SH-SY5Y (cell line): ENCODE results near the gene PNLIPRP1.

Source experiments
- GATA2 ChIP-seq: IDR thresholded peaks from 2 replicates; pipeline ENCODE4 v1.6.1; 2011; ENCODE audit warnings: mild to moderate bottlenecking, low read depth, low read length
- GATA3 ChIP-seq: IDR thresholded peaks from 2 replicates; pipeline ENCODE4 v1.6.1; 2011; ENCODE audit warnings: low read depth, mild to moderate bottlenecking, low read length, moderate library complexity

DNA sequence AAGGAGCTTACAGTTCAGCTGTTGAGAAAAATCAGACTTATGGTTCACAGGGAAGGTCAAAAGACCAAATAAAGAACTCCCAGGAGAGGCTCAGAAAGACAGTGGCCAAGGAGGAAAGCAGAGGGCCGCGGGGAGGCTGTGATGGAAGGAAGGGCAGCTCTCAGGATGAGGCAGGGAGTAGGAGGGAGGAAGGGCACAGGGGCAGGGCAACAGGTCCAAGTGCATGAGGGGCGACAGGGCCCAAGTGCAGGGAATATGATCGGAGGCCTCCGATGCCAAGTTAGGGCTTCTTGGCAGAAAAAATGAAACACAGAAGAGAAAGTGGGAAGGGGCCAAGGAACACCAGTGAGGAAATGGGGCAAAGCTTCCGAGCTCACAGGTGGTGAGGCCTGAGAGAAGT lies 16.6 kb downstream of the PNLIPRP1 start:
- TF ChIP-seq GATA2 (no peak), GATA3 (no peak)
